Esophagus (tissue), 2 donors: ENCODE results near the gene SNAPIN. TPM values are rescaled to one million over a fixed set of nuclear protein-coding genes. Genes with fewer than 3 reads are reported as not detected.
A peak's percentile ranks its signal among the peaks of the same experiment; 100 is the strongest.
"Not testable (repeated sequence)": the region's sequence is repeated elsewhere in the genome, so short reads cannot be mapped to it uniquely, and the experiment has no call there.

ENCODE experiments used
- H3K27ac ChIP-seq, 2 donors: one replicate each; pipeline ENCODE4 v1.5.1; 2013; ENCODE audit warnings: low read depth in 2 of 2, mild to moderate bottlenecking in 2 of 2, inconsistent platforms in 1 of 2, low read length in 1 of 2, moderate library complexity in 1 of 2
- H3K27me3 ChIP-seq, 2 donors: one replicate each; pipeline ENCODE4 v1.6.1; 2013; ENCODE audit warnings: low read length in 2 of 2, control low read depth in 1 of 2, mild to moderate bottlenecking in 1 of 2; ENCODE audit not compliant: insufficient read depth in 2 of 2, control insufficient read depth in 1 of 2
- H3K36me3 ChIP-seq, 2 donors: one replicate each; pipeline ENCODE4 v1.6.1; 2013; ENCODE audit warnings: low read length in 1 of 2; ENCODE audit not compliant: control insufficient read depth in 2 of 2, insufficient read depth in 2 of 2
- H3K4me1 ChIP-seq, 2 donors: one replicate each; pipeline ENCODE4 v1.6.1; 2013; ENCODE audit warnings: low read length in 1 of 2; ENCODE audit not compliant: control insufficient read depth in 2 of 2, insufficient read depth in 2 of 2
- H3K4me3 ChIP-seq, 2 donors: one replicate each; pipeline ENCODE4 v1.5.1; 2013; ENCODE audit warnings: low read length in 2 of 2, mild to moderate bottlenecking in 2 of 2, low read depth in 1 of 2, moderate library complexity in 1 of 2
- H3K9me3 ChIP-seq, 2 donors: one replicate each; pipeline ENCODE4 v1.6.1; 2013; ENCODE audit warnings: mild to moderate bottlenecking in 2 of 2, low read depth in 1 of 2, low read length in 1 of 2, moderate library complexity in 1 of 2; ENCODE audit not compliant: control insufficient read depth in 2 of 2, insufficient read depth in 1 of 2
- WGBS, 2 donors: extraction: QIAGEN DNeasy Blood & Tissue Kit; methylation state at CpG; one replicate each; pipeline ENCODE4 v1.1.7; 2013; 5-methylcytosine and 5-hydroxymethylcytosine counted together
- polyA plus RNA-seq, 2 donors: library from polyadenylated mRNA; stranded (reverse); fragments of 200-250 nt; gene quantifications; one replicate each; pipeline ENCODE4 v1.2.3, GENCODE V29; 2013
- donor health status: healthy with polysubstance abuse.
- donor health status: Bipolar disorder and iron deficiency.

The SNAPIN gene
- polyA plus RNA-seq, 2 donors, result 20.0 to 35.3 TPM

DNA sequence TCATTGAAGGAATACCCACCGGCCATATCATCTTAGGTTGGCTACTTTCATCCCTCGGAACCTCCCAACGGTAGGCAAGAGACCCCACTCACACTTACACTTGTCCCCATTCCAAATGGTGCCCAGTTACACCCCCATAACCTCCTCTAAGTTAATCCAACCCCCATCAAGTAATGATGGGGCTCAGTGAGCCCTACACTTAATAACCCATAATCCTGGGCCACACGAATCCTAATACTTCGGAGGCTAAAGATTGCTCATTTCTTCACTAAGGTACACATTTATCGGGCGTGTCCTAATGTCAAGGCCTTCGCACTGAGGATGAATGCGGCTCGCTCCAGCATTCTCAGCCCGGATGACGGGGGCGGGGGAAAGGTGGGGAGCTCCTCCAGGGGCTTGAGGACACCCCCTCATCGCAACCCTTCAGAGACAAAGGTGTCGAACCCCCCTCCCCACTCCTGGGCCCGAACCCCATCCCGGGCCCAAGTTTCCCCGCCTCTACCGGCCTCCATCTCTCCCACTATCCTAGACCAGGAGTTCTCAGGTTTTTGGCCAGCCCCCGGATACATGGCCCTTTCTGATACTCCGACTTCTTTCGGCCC, 11.9 kb downstream of the SNAPIN start:
- Histone ChIP-seq H3K27me3 (no peaks in the 10 kb centered on the region), H3K36me3 (peaks cover 6 to 16% of the 10 kb centered on the region in 2 donors), H3K4me1 (no peaks in the 10 kb centered on the region), H3K4me3 (peak overlapping the region; percentile 68 to 96), H3K9me3 (no peaks in the 10 kb centered on the region), H3K27ac (peak overlapping the region; percentile 78 to 93)
- WGBS, 2 donors, result 1 to 2% methylated on average over 22 of the region's 22 CpGs

DNA sequence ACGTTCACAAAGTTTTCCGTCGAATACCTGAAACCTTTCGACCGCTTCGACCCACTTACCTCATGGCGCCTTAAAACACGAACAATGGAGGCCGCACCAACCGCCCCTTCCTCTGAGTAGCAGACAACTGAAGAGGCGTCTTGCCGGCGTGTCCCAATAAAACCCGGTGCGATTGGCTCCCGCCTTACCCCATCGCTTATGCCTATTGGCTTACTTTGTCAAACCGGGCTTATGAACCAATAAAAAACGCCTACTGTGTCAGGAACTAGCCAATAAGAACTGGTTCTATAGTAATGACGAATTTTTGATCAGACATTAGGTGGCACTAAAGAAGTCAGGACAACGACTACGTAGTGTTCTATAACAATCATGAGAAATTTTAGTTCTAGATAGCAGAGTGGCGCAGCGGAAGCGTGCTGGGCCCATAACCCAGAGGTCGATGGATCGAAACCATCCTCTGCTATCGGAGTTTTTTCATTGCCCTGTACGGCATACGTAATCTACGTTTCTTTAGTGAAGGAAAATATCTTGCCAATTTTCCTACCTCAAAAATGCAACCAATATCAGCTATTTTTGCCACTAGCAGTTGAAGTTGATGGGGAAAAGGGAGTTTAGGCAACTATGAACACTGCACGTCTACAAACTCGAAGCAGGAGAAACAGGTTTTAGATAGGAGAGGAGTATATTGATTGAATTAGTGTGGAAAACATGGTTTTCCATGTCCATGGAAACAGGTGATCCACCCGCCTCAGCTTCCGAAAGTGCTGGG, 12.5 kb downstream of the SNAPIN start, which contains the start of gene ILF2:
ILF2 (minus strand) TSS at position 135 of the 769 bp plus-strand sequence; CDS start at position 64, 71 bp downstream.
- no peaks in the 10 kb centered on the region for H3K4me1 ChIP-seq
- no peaks in the 10 kb centered on the region for H3K27me3 ChIP-seq
- no peaks in the 10 kb centered on the region for H3K9me3 ChIP-seq
- WGBS, 2 donors, result 0% methylated on average over 35 of the region's 35 CpGs
- H3K27ac ChIP-seq, result peak within 1 kb of the TSS; percentile 78 to 93
- H3K36me3 ChIP-seq, result peaks cover 6 to 14% of the 10 kb centered on the region in 2 donors
- peak within 1 kb of the TSS; percentile 68 to 96 for H3K4me3 ChIP-seq

- peaks cover 6 to 10% of the 10 kb centered on the region in 2 donors for H3K36me3 ChIP-seq
- peak overlapping the region; percentile 46 to 88 for H3K27ac ChIP-seq
- H3K4me1 ChIP-seq, H3K27me3 ChIP-seq, H3K9me3 ChIP-seq: not testable (repeated sequence)
- WGBS, 2 donors, result 7 to 10% methylated on average over 28 of the region's 28 CpGs
- peak overlapping the region; percentile 12 to 40 for H3K4me3 ChIP-seq
Observed at GRCh38 chr1:153671628-153672353, 13.3 kb downstream of the SNAPIN start.

- Histone ChIP-seq H3K36me3 (peaks cover 0 to 4% of the 10 kb centered on the region in 2 donors), H3K27me3 (no peaks in the 10 kb centered on the region), H3K4me1 (peaks cover 0 to 4% of the 10 kb centered on the region in 2 donors), H3K27ac (no peak overlapping the region), H3K9me3 (no peaks in the 10 kb centered on the region), H3K4me3 (no peak overlapping the region)
- WGBS, 2 donors, result 94 to 96% methylated on average over 2 of the region's 2 CpGs
Observed at GRCh38 chr1:153673511-153673910, 15.0 kb downstream of the SNAPIN start.

DNA sequence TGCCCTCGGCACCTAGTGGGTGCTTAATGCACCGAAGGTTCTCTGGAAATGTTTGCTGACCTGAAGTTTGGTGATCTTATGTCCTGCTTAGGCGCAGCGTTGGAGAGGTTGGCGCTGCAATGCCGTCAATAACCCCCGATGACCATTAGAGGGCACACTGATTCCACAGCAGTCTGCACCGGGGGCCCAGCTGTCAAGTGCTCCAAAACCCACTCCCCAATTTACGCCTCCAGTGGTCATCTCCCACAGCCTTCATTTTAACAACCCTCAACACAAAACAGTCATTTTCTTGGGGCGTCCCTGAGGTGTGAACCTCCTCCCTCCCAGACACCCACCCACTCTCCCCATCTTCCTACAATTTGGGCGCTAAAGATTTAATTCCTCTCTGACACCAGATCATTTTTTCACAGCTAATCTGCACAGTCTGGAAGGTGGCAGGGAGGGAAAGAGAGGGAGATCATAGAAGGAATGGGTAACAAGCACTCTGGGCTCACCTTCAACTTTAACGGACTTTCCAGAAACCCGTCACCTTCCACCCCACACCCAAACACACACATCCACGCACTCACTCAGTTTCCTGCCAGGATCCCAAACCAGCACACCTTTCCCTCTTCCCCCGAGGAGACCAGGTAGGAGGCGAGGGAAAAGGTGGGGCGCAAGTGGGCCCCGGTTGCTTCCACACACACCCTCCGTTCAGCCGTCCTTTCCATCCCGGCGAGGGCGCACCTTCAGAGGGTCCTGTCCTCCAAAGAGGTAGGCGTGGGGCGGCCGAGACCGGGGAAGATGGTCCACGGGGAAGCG, 19.4 kb downstream of the SNAPIN start:
- Histone ChIP-seq H3K4me1 (peaks cover 0 to 13% of the 10 kb centered on the region in 2 donors), H3K4me3 (peak overlapping the region; percentile 47 to 58), H3K27me3 (peaks cover 0 to 10% of the 10 kb centered on the region in 2 donors), H3K9me3 (peaks cover 0 to 3% of the 10 kb centered on the region in 2 donors), H3K36me3 (no peaks in the 10 kb centered on the region), H3K27ac (no peak overlapping the region)
- 2 to 3% methylated on average over 29 of the region's 29 CpGs for WGBS, 2 donors

- Histone ChIP-seq H3K9me3 (peaks cover 0 to 3% of the 10 kb centered on the region in 2 donors), H3K36me3 (no peaks in the 10 kb centered on the region), H3K4me3 (peak within 1 kb of the TSS; percentile 47 to 58), H3K27me3 (peaks cover 0 to 10% of the 10 kb centered on the region in 2 donors), H3K4me1 (peaks cover 0 to 13% of the 10 kb centered on the region in 2 donors), H3K27ac (no peak within 1 kb of the TSS)
- WGBS, 2 donors, result 1% methylated on average over 56 to 78 of the region's 78 CpGs
Observed at GRCh38 chr1:153678519-153679336, 20.2 kb downstream of the SNAPIN start, which contains the start of gene NPR1. NPR1 (plus strand) TSS chr1:153678688; CDS start chr1:153679109, 421 bp downstream.

DNA sequence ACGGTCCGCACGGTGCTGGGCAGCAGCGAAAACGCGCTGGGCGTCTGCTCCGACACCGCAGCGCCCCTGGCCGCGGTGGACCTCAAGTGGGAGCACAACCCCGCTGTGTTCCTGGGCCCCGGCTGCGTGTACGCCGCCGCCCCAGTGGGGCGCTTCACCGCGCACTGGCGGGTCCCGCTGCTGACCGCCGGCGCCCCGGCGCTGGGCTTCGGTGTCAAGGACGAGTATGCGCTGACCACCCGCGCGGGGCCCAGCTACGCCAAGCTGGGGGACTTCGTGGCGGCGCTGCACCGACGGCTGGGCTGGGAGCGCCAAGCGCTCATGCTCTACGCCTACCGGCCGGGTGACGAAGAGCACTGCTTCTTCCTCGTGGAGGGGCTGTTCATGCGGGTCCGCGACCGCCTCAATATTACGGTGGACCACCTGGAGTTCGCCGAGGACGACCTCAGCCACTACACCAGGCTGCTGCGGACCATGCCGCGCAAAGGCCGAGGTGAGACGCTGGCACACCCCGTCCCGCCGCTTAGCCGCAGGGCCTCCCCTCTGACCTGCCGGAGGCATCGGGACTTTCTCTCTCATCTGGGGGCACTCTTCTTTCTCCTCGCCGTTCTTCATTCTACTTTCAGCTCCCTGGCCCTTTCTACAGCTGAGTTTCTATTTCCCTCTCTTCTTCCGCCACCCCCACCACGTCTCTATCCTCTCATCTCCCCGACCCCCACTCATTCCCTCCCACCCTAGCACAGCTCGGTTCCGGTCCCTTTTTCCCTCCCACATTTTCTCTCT, 21.0 kb downstream of the SNAPIN start:
- Histone ChIP-seq H3K9me3 (peaks cover 0 to 3% of the 10 kb centered on the region in 2 donors), H3K4me1 (peaks cover 0 to 13% of the 10 kb centered on the region in 2 donors), H3K27me3 (peaks cover 0 to 10% of the 10 kb centered on the region in 2 donors), H3K36me3 (no peaks in the 10 kb centered on the region), H3K27ac (no peak overlapping the region), H3K4me3 (peak overlapping the region; percentile 47 to 58)
- WGBS, 2 donors, result 3 to 4% methylated on average over 64 to 73 of the region's 73 CpGs

DNA sequence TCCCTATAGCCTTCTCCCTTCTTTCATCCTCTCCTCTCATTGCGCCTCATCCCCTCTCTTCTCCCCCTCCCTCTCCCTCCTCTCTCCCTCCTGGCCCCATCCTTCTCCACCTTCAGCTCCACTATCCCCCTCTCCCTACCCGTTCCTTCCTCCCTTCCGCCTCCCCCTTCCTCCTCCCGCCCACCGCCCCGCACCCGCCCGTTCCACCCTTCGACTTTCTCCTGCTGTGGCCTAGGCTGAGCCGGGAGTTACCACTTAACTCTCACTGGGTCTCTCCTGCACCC, 21.6 kb downstream of the SNAPIN start:
- H3K27ac ChIP-seq, result no peak overlapping the region
- WGBS, 2 donors, result 35 to 39% methylated on average over 10 of the region's 10 CpGs
- peaks cover 0 to 13% of the 10 kb centered on the region in 2 donors for H3K4me1 ChIP-seq
- peaks cover 0 to 3% of the 10 kb centered on the region in 2 donors for H3K9me3 ChIP-seq
- no peak overlapping the region for H3K4me3 ChIP-seq
- H3K36me3 ChIP-seq, result no peaks in the 10 kb centered on the region
- H3K27me3 ChIP-seq, result peaks cover 0 to 10% of the 10 kb centered on the region in 2 donors
